ENCODE data around the gene PNPLA2.

PNPLA2 gene

GRCh38 chr11:818396-819128 is at the start of gene PNPLA2:
Gene PNPLA2, plus strand, starts transcription at chr11:818914. Its CDS starts 805 bp downstream, at chr11:819719.
- DNase-seq = peak; percentile 78

- DNase-seq = no peak
Measured at GRCh38 chr11:769887-770641, 48.6 kb upstream of the PNPLA2 start.

GRCh38 chr11:770642-771616 is 47.8 kb upstream of the PNPLA2 start:
- no peak for DNase-seq

- DNase-seq = no peak
Measured at GRCh38 chr11:771617-772204, 47.0 kb upstream of the PNPLA2 start.

- no peak for DNase-seq
Measured at GRCh38 chr11:772429-773390, 46.0 kb upstream of the PNPLA2 start.

GRCh38 chr11:773425-773824 is 45.3 kb upstream of the PNPLA2 start:
- DNase-seq = no peak

GRCh38 chr11:773830-774229 is 44.9 kb upstream of the PNPLA2 start:
- no peak for DNase-seq

- peak; percentile 34 for DNase-seq
Measured at GRCh38 chr11:774873-775592, 43.7 kb upstream of the PNPLA2 start.

- no peak for DNase-seq
Measured at GRCh38 chr11:776263-776560, 42.5 kb upstream of the PNPLA2 start.

GRCh38 chr11:776561-777287 is 42.0 kb upstream of the PNPLA2 start:
- no peak for DNase-seq

- DNase-seq = peak; percentile 81
Measured at GRCh38 chr11:777288-778255, 41.1 kb upstream of the PNPLA2 start, which contains the start of gene GATD1. Gene GATD1, minus strand, starts transcription at chr11:777487. Its CDS starts 25 bp downstream, at chr11:777462.

GRCh38 chr11:778976-779954 is 39.4 kb upstream of the PNPLA2 start:
- no peak for DNase-seq

GRCh38 chr11:779955-780532 is 38.7 kb upstream of the PNPLA2 start:
- DNase-seq = no peak

- no peak for DNase-seq
Measured at GRCh38 chr11:782264-783174, 36.2 kb upstream of the PNPLA2 start.

GRCh38 chr11:783581-784015 is 35.1 kb upstream of the PNPLA2 start:
- peak; percentile 43 for DNase-seq

All from HCEC 1CT (cell line).